NT2/D1 (cell line): ENCODE data around the gene TOR3A.
A peak's percentile ranks its signal among the peaks of the same experiment; 100 is the strongest.

Source experiments
- DNase-seq: peaks from one replicate; pipeline ENCODE4 v3.0.0-alpha.2; 2011; ENCODE audit warnings: low read depth, low spot score
- H3K27me3 ChIP-seq: 2 replicates; pipeline ENCODE4 v1.6.0; 2011; ENCODE audit warnings: mild to moderate bottlenecking; ENCODE audit not compliant: insufficient read length, insufficient read depth
- H3K36me3 ChIP-seq: 2 replicates; pipeline ENCODE4 v1.6.1; 2011; ENCODE audit warnings: mild to moderate bottlenecking, low read length, mixed read lengths; ENCODE audit not compliant: insufficient read depth, insufficient read length
- H3K4me1 ChIP-seq: 2 replicates; pipeline ENCODE4 v1.5.1; 2011; ENCODE audit not compliant: insufficient read depth, insufficient read length
- H3K4me3 ChIP-seq: 2 replicates; pipeline ENCODE4 v1.5.1; 2011; ENCODE audit warnings: low read depth; ENCODE audit not compliant: insufficient read length
- H3K9ac ChIP-seq: 2 replicates; pipeline ENCODE4 v1.6.0; 2011; ENCODE audit warnings: low read depth; ENCODE audit not compliant: insufficient read length
- H3K9me3 ChIP-seq: 2 replicates; pipeline ENCODE4 v1.5.1; 2011; ENCODE audit warnings: mild to moderate bottlenecking, low read length; ENCODE audit not compliant: insufficient read depth
- SUZ12 ChIP-seq: IDR thresholded peaks from 2 replicates; pipeline ENCODE4 v1.6.1; 2011; ENCODE audit not compliant: insufficient read length, insufficient read depth; ENCODE audit errors: extremely low read depth
- YY1 ChIP-seq: IDR thresholded peaks from 2 replicates; pipeline ENCODE4 v1.6.1; 2011; ENCODE audit not compliant: insufficient read length, insufficient read depth
- ZNF274 ChIP-seq: IDR thresholded peaks from 2 replicates; pipeline ENCODE4 v1.6.1; 2011; ENCODE audit warnings: mild to moderate bottlenecking, low read depth, low read length

The TOR3A gene

DNA sequence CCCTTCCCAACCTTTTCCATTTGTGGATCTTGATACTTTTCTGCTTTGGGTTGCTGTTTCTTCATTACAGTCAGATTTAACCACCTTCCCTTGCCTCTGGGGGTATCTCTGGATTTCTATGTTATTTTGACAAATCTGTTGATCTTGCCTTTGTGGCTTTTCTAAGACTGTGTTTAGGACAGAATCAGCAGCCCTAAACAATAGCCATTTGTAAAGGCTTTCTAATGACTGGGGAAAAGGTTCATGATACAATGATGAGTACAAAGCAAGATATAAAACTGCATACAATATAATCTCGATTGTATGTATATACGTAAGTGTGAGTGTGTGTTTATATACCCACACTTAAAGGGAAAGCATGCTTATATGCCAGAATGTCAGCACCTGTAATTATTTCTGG lies 28.4 kb upstream of the TOR3A start:
- Histone ChIP-seq H3K27me3 (no peaks in the 10 kb centered on the region), H3K9me3 (no peaks in the 10 kb centered on the region), H3K36me3 (peaks cover 22% of the 10 kb centered on the region), H3K9ac (no peak overlapping the region), H3K4me1 (peaks cover 2% of the 10 kb centered on the region), H3K4me3 (no peak overlapping the region)
- no peak for DNase-seq
- TF ChIP-seq YY1 (no peak), ZNF274 (no peak), SUZ12 (no peak)

- peaks cover 5% of the 10 kb centered on the region for H3K4me1 ChIP-seq
- TF ChIP-seq SUZ12 (no peak), ZNF274 (no peak), YY1 (no peak)
- no peak overlapping the region for H3K9ac ChIP-seq
- H3K4me3 ChIP-seq, result no peak overlapping the region
- DNase-seq, result no peak
- H3K27me3 ChIP-seq, result no peaks in the 10 kb centered on the region
- H3K36me3 ChIP-seq, result peaks cover 21% of the 10 kb centered on the region
- H3K9me3 ChIP-seq, result no peaks in the 10 kb centered on the region
These were observed 25.9 kb upstream of the TOR3A start for GRCh38 chr1:179055937-179056336.

GRCh38 chr1:179058487-179059483 lies 23.1 kb upstream of the TOR3A start:
- TF ChIP-seq SUZ12, result no peak
- TF ChIP-seq YY1, result no peak
- no peak for TF ChIP-seq ZNF274
- H3K4me3 ChIP-seq, result no peak overlapping the region
- peaks cover 5% of the 10 kb centered on the region for H3K4me1 ChIP-seq
- DNase-seq, result peak; percentile 18
- no peak overlapping the region for H3K9ac ChIP-seq
- peaks cover 23% of the 10 kb centered on the region for H3K36me3 ChIP-seq
- H3K27me3 ChIP-seq, result no peaks in the 10 kb centered on the region
- no peaks in the 10 kb centered on the region for H3K9me3 ChIP-seq

- H3K4me1 ChIP-seq, result peaks cover 5% of the 10 kb centered on the region
- TF ChIP-seq ZNF274, result no peak
- no peak for TF ChIP-seq YY1
- TF ChIP-seq SUZ12, result no peak
- DNase-seq, result no peak
These were observed 20.2 kb upstream of the TOR3A start for GRCh38 chr1:179061360-179062282.

DNA sequence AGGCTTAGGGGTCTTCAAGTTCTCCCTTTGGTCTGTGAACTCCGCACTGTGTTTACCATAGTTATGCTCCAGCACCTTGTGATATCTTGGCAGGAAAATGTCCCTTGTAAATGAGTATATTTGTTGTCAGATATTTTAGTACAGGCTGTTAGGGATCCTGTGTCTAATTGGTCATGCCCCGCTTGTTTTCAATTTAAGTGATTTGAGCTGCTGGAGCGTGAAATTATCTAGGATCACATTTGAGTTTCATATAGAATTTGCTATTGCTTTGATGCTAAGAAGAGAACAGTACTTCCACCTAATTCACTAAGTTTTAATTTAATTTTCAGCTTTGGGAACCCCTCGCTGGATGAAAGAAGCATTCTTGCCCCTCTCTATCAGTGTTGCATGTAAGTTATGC lies 15.4 kb upstream of the TOR3A start:
- no peaks in the 10 kb centered on the region for H3K27me3 ChIP-seq
- peaks cover 44% of the 10 kb centered on the region for H3K36me3 ChIP-seq
- no peak for DNase-seq
- H3K9ac ChIP-seq, result no peak overlapping the region
- H3K4me3 ChIP-seq, result no peak overlapping the region
- TF ChIP-seq ZNF274 (no peak), YY1 (no peak), SUZ12 (no peak)
- peaks cover 2% of the 10 kb centered on the region for H3K4me1 ChIP-seq
- H3K9me3 ChIP-seq, result no peaks in the 10 kb centered on the region

More at GRCh38 chr1:179061360-179062282, 20.2 kb upstream of the TOR3A start:
- Histone ChIP-seq H3K4me3 (no peak overlapping the region), H3K9ac (no peak overlapping the region), H3K27me3 (no peaks in the 10 kb centered on the region), H3K36me3 (peaks cover 35% of the 10 kb centered on the region), H3K9me3 (no peaks in the 10 kb centered on the region)

GRCh38 chr1:179077396-179077795 lies 4.5 kb upstream of the TOR3A start:
- Histone ChIP-seq H3K36me3 (peaks cover 17% of the 10 kb centered on the region), H3K9me3 (no peaks in the 10 kb centered on the region), H3K4me3 (no peak overlapping the region), H3K9ac (no peak overlapping the region), H3K4me1 (peaks cover 6% of the 10 kb centered on the region), H3K27me3 (no peaks in the 10 kb centered on the region)
- TF ChIP-seq ZNF274, result no peak
- TF ChIP-seq YY1, result no peak
- no peak for TF ChIP-seq SUZ12
- no peak for DNase-seq
